ENCODE measurements around the gene OR10K2.

DNA sequence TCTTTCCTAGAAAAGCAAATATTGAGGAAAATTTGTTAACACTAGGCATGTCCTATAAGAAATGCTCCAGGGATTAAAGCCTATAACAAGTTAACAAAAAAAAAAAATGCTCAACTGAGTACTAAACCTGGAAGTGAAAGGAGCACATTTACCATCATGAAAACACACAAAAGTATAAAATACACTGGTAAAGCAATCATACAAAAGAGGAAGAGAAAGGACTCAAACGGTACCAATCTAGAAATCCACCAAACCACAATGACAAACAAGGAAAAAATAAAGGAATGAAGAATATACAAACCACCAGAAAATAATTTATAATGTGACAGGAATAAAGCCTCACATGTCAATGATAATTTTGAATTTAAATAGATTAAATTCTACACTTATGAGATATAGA, 51.2 kb downstream of the OR10K2 start:
- TF ChIP-seq, protein P1, sequence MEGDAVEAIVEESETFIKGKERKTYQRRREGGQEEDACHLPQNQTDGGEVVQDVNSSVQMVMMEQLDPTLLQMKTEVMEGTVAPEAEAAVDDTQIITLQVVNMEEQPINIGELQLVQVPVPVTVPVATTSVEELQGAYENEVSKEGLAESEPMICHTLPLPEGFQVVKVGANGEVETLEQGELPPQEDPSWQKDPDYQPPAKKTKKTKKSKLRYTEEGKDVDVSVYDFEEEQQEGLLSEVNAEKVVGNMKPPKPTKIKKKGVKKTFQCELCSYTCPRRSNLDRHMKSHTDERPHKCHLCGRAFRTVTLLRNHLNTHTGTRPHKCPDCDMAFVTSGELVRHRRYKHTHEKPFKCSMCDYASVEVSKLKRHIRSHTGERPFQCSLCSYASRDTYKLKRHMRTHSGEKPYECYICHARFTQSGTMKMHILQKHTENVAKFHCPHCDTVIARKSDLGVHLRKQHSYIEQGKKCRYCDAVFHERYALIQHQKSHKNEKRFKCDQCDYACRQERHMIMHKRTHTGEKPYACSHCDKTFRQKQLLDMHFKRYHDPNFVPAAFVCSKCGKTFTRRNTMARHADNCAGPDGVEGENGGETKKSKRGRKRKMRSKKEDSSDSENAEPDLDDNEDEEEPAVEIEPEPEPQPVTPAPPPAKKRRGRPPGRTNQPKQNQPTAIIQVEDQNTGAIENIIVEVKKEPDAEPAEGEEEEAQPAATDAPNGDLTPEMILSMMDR (IDR thresholded peaks at IDR 0.05) = no peak
- TF ChIP-seq POLR2AphosphoS5 (IDR thresholded peaks at IDR 0.05) (no peak), POLR2A (IDR thresholded peaks at IDR 0.05) (no peak)
